ENCODE results near the gene ZNF468.
"Not testable (repeated sequence)": the region's sequence is repeated elsewhere in the genome, so short reads cannot be mapped to it uniquely, and the experiment has no call there.

ZNF468 gene

DNA sequence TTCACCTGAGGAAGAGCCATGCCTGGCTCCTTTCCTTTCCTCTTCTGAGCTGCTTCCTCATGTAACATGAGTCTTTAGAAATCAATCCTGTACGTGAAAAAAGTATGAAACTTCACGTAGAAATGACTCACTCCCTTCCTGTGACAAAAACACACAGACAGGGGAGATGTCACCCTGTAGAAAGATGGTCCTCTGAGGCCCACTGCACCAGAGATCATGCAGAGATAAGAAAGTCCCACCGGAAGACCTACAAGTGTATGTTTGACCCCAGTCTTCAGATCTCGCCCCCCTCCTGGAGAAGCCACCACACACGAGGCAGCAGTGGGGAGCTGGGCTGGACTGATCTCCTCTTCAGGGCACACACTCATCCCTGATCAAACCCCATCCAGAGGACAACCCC lies 23.9 kb downstream of the ZNF468 start:
- not testable (repeated sequence) for DNase-seq (ENCODE audit: extremely low spot score, insufficient read length, low read depth); FAIRE-seq

- not testable (repeated sequence) for DNase-seq (ENCODE audit: extremely low spot score, insufficient read length, low read depth); FAIRE-seq
Measured at GRCh38 chr19:52829866-52830265, 27.6 kb downstream of the ZNF468 start.

- FAIRE-seq (no peak), DNase-seq (ENCODE audit: extremely low spot score, insufficient read length, low read depth) (no peak)
Measured at GRCh38 chr19:52825765-52826164, 31.7 kb downstream of the ZNF468 start.

GRCh38 chr19:52823676-52824075 lies 33.7 kb downstream of the ZNF468 start:
- FAIRE-seq = no peak

GRCh38 chr19:52821204-52821960 lies 36.0 kb downstream of the ZNF468 start, which contains the start of gene ZNF28:
Gene ZNF28 (minus strand): TSS chr19:52821633. CDS start chr19:52817958, 3,675 bp downstream.
- FAIRE-seq = peak; percentile 97
- not testable (repeated sequence) for DNase-seq (ENCODE audit: extremely low spot score, insufficient read length, low read depth)

More at GRCh38 chr19:52823676-52824075, 33.7 kb downstream of the ZNF468 start:
- DNase-seq (ENCODE audit: extremely low spot score, insufficient read length, low read depth) = no peak

- not testable (repeated sequence) for FAIRE-seq
Measured at GRCh38 chr19:52820472-52821203, 36.8 kb downstream of the ZNF468 start.

DNA sequence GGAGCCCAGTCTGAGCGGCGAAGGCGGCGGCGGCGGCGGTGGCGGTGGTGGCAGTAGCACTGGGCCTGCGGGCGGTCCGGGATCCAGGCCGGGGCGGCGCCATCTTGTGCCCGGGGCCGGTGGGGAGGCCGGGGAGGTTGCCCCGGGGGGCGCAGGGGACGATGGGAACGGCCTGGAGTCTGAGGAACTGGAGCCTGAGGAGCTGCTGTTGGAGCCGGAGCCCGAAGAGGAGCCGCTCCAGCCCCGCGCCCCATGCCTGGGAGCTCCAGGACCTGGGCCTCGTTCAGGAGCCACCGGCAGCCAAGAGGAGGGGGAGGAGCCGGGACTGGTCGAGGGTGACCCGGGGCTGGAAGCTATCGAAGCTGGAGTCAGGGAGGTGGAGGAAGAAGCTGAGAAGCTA lies 47.6 kb downstream of the ZNF468 start:
- FAIRE-seq = no peak
- DNase-seq (ENCODE audit: extremely low spot score, insufficient read length, low read depth) = no peak

More at GRCh38 chr19:52820472-52821203, 36.8 kb downstream of the ZNF468 start:
- DNase-seq (ENCODE audit: extremely low spot score, insufficient read length, low read depth) = not testable (repeated sequence)

DNA sequence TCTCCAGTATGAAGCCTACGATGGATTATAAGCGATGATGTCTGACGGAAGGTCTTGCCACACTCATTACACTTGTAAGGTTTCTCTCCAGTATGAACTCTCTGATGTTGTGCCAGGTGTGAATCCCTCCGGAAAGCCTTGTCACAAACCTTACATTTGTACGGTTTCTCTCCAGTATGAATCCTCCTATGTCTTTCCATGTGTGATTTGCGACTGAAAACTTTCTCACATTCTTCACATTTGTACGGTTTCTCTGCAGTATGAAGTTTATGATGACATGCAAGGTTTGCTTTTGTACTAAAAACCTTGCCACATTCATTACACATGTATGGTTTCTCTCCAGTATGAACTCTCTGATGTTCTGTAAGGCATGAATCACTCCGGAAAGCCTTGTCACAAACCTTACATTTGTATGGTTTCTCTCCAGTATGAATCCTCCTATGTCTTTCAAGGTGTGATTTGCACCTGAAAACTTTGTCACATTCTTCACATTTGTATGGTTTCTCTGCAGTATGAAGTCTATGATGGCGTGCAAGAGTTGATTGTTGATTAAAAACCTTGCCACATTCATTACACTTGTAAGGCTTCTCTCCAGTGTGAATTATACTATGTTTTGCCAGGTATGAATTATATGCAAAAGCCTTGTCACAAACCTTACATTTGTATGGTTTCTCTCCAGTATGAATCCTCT lies 57.3 kb downstream of the ZNF468 start:
- DNase-seq (ENCODE audit: extremely low spot score, insufficient read length, low read depth); FAIRE-seq: not testable (repeated sequence)

DNA sequence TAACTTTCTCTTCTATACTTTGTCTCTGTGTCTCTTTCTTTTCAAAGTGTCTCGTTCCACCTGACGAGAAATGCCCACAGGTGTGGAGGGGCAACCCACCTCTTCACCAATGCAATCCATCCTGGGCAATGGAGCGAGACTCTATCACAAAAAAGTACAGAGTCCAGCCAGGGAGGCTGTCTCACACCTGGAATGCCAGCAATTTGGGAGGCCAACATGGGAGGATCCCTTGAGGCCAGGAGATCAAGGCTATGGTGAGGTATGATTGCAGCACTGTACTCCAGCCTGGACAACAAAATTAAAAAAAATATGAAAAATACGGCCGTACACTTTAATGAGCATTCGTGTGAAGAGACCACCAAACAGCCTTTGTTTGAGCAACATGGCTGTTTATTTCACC lies 68.0 kb downstream of the ZNF468 start:
- FAIRE-seq = no peak
- no peak for DNase-seq (ENCODE audit: extremely low spot score, insufficient read length, low read depth)

Data from GM18507 (cell line).